Body of pancreas (tissue), 4 donors: ENCODE results near the gene OSBPL6. TPM values are rescaled to one million over a fixed set of nuclear protein-coding genes. Genes with fewer than 3 reads are reported as not detected.
A peak's percentile ranks its signal among the peaks of the same experiment; 100 is the strongest.

Source experiments
- ATAC-seq: fragments of 150-250 bp; one replicate; pipeline ENCODE4 v1.9.1; 2016
- DNase-seq, 4 donors: peaks; one replicate each; pipeline ENCODE4 v3.0.0-alpha.2; 2019
- H3K27ac ChIP-seq, 4 donors: fragments of 200-600 bp; sonication (generic); 1 replicate in 3 of 4; 2 replicates in 1 of 4; pipeline versions ENCODE4 v1.5.1 to v1.6.1; 2016 to 2019; ENCODE audit warnings: mild to moderate bottlenecking in 1 of 4, mixed read lengths in 1 of 4, moderate library complexity in 1 of 4
- H3K27me3 ChIP-seq, 2 donors: fragments of 200-600 bp; sonication (generic); one replicate each; pipeline ENCODE4 v1.6.0; 2016; ENCODE audit warnings: mild to moderate bottlenecking in 1 of 2
- H3K36me3 ChIP-seq, 2 donors: fragments of 200-600 bp; sonication (generic); replicated peaks in 1 of 2; 2 replicates each; pipeline ENCODE4 v1.5.1; 2016; ENCODE audit warnings: low read depth in 2 of 2; ENCODE audit not compliant: insufficient read depth in 1 of 2
- H3K4me1 ChIP-seq: fragments of 200-600 bp; sonication (generic); one replicate; pipeline ENCODE4 v1.6.0; 2016
- H3K4me3 ChIP-seq, 2 donors: fragments of 200-600 bp; sonication (generic); 1 replicate in 1 of 2; 2 replicates in 1 of 2; pipeline ENCODE4 v1.5.1; 2016 to 2019
- H3K9me3 ChIP-seq, 3 donors: fragments of 200-600 bp; sonication (generic); 1 replicate in 2 of 3; 2 replicates in 1 of 3; pipeline ENCODE4 v1.5.1; 2016
- CTCF ChIP-seq, 7 experiments: fragments of 450-650 bp in 4 of 7; fragments of 200-600 bp in 3 of 7; sonication (generic) in 3 of 7; IDR thresholded peaks; one replicate each; pipeline ENCODE4 v1.5.1; 2016 to 2019; ENCODE audit warnings: antibody characterized with exemption in 7 of 7
- POLR2A ChIP-seq, 3 donors: fragments of 450-650 bp; IDR thresholded peaks; one replicate each; pipeline ENCODE4 v1.6.1; 2016; ENCODE audit warnings: antibody characterized with exemption in 3 of 3, mild to moderate bottlenecking in 2 of 3
- WGBS, 2 donors: methylation state at CpG; one replicate each; pipeline ENCODE4 v1.1.5; 2017; 5-methylcytosine and 5-hydroxymethylcytosine counted together
- intact Hi-C: fragments of 100-400 bp; cut with DNase I; formaldehyde crosslinking; loops from one replicate; pipeline ENCODE4 v1.15.1; 2023
- total RNA-seq, 2 donors: library from RNA; depleted of rRNA; stranded (reverse); fragments of >200 nt; gene quantifications; one replicate each; pipeline ENCODE4 v1.1.0, GENCODE V29; 2016

Gene OSBPL6
- total RNA-seq, 2 donors from 2014 or later, result 0.26 to 2.0 TPM

GRCh38 chr2:178244777-178245176 is 50.5 kb downstream of the OSBPL6 start:
- Histone ChIP-seq H3K27me3 (no peaks in the 10 kb centered on the region), H3K36me3 (no peaks in the 10 kb centered on the region), H3K4me3 (no peak overlapping the region), H3K9me3 (no peaks in the 10 kb centered on the region), H3K27ac (no peak overlapping the region), H3K4me1 (peaks cover 6% of the 10 kb centered on the region)
- WGBS, 2 donors, result 72 to 76% methylated on average over 7 of the region's 7 CpGs
- intact Hi-C loops, result no loop called here
- ATAC-seq (no peak), DNase-seq (no peak)
- no peak for TF ChIP-seq POLR2A (IDR thresholded peaks at IDR 0.05)

GRCh38 chr2:178246696-178247095 is 52.4 kb downstream of the OSBPL6 start:
- 81 to 94% methylated on average over 2 of the region's 2 CpGs for WGBS, 2 donors
- H3K27ac ChIP-seq, result no peak overlapping the region
- H3K4me3 ChIP-seq, result no peak overlapping the region
- H3K36me3 ChIP-seq, result no peaks in the 10 kb centered on the region
- H3K27me3 ChIP-seq, result no peaks in the 10 kb centered on the region
- no peaks in the 10 kb centered on the region for H3K9me3 ChIP-seq
- TF ChIP-seq CTCF (IDR thresholded peaks at IDR 0.05), result no peak
- TF ChIP-seq POLR2A (IDR thresholded peaks at IDR 0.05), result no peak
- DNase-seq (no peak), ATAC-seq (no peak)
- intact Hi-C loops, result no loop called here
- H3K4me1 ChIP-seq, result peaks cover 18% of the 10 kb centered on the region

GRCh38 chr2:178247250-178247649 is 52.9 kb downstream of the OSBPL6 start:
- Histone ChIP-seq H3K4me1 (peaks cover 14% of the 10 kb centered on the region), H3K36me3 (no peaks in the 10 kb centered on the region), H3K4me3 (no peak overlapping the region), H3K9me3 (no peaks in the 10 kb centered on the region), H3K27me3 (no peaks in the 10 kb centered on the region), H3K27ac (no peak overlapping the region)
- intact Hi-C loops, result no loop called here
- TF ChIP-seq POLR2A (IDR thresholded peaks at IDR 0.05), result no peak
- no peak for TF ChIP-seq CTCF (IDR thresholded peaks at IDR 0.05)
- DNase-seq (no peak), ATAC-seq (no peak)
- 38 to 75% methylated on average over 1 of the region's 1 CpG for WGBS, 2 donors

GRCh38 chr2:178250429-178250828 is 56.1 kb downstream of the OSBPL6 start:
- TF ChIP-seq POLR2A (IDR thresholded peaks at IDR 0.05) (no peak), CTCF (IDR thresholded peaks at IDR 0.05) (no peak)
- no peaks in the 10 kb centered on the region for H3K27me3 ChIP-seq
- no peak overlapping the region for H3K4me3 ChIP-seq
- no peaks in the 10 kb centered on the region for H3K36me3 ChIP-seq
- intact Hi-C loops, result no loop called here
- H3K4me1 ChIP-seq, result peaks cover 12% of the 10 kb centered on the region
- H3K9me3 ChIP-seq, result no peaks in the 10 kb centered on the region
- peak overlapping the region in 2 of 4 donors; percentile 9 to 52 for H3K27ac ChIP-seq
- peak; percentile 21 for ATAC-seq
- DNase-seq, result peak in 2 of 4 donors; percentile 3 to 6
- WGBS, 2 donors, result 31 to 39% methylated on average over 6 of the region's 6 CpGs

GRCh38 chr2:178251151-178251955 is 57.0 kb downstream of the OSBPL6 start:
- WGBS, 2 donors, result 48 to 49% methylated on average over 7 of the region's 7 CpGs
- intact Hi-C loops, result no loop called here
- ATAC-seq, result peak; percentile 48
- peaks cover 12% of the 10 kb centered on the region for H3K4me1 ChIP-seq
- H3K27ac ChIP-seq, result no peak overlapping the region
- no peaks in the 10 kb centered on the region for H3K27me3 ChIP-seq
- DNase-seq, result no peak
- TF ChIP-seq POLR2A (IDR thresholded peaks at IDR 0.05), result no peak
- no peak for TF ChIP-seq CTCF (IDR thresholded peaks at IDR 0.05)
- H3K9me3 ChIP-seq, result no peaks in the 10 kb centered on the region
- H3K4me3 ChIP-seq, result no peak overlapping the region
- H3K36me3 ChIP-seq, result no peaks in the 10 kb centered on the region
